ENCODE results near the gene SIK2. TPM values are rescaled to one million over a fixed set of nuclear protein-coding genes. Genes with fewer than 3 reads are reported as not detected.
"Not testable (repeated sequence)": the region's sequence is repeated elsewhere in the genome, so short reads cannot be mapped to it uniquely, and the experiment has no call there.

Gene SIK2
- total RNA-seq, 1 donor from 2014 or later = 8.2 TPM

GRCh38 chr11:111707039-111707690, 104.9 kb downstream of the SIK2 start:
- Histone ChIP-seq H3K27me3 (no peaks in the 10 kb centered on the region), H3K27ac (peak overlapping the region in 1 of 2 donors; percentile 18), H3K4me3 (no peak overlapping the region), H3K36me3 (peaks cover 12 to 51% of the 10 kb centered on the region in 2 donors), H3K9me3 (no peaks in the 10 kb centered on the region), H3K4me1 (no peaks in the 10 kb centered on the region)
- DNase-seq (ENCODE audit: low spot score in 2 of 2) = no peak
- intact Hi-C loops (cut with DNase I) = loop anchor here (10.0 kb wide), 1 partner anchor 612 kb away; no protein-coding TSS in a partner anchor
- TF ChIP-seq, protein P1, sequence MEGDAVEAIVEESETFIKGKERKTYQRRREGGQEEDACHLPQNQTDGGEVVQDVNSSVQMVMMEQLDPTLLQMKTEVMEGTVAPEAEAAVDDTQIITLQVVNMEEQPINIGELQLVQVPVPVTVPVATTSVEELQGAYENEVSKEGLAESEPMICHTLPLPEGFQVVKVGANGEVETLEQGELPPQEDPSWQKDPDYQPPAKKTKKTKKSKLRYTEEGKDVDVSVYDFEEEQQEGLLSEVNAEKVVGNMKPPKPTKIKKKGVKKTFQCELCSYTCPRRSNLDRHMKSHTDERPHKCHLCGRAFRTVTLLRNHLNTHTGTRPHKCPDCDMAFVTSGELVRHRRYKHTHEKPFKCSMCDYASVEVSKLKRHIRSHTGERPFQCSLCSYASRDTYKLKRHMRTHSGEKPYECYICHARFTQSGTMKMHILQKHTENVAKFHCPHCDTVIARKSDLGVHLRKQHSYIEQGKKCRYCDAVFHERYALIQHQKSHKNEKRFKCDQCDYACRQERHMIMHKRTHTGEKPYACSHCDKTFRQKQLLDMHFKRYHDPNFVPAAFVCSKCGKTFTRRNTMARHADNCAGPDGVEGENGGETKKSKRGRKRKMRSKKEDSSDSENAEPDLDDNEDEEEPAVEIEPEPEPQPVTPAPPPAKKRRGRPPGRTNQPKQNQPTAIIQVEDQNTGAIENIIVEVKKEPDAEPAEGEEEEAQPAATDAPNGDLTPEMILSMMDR (IDR thresholded peaks at IDR 0.05) = no peak

DNA sequence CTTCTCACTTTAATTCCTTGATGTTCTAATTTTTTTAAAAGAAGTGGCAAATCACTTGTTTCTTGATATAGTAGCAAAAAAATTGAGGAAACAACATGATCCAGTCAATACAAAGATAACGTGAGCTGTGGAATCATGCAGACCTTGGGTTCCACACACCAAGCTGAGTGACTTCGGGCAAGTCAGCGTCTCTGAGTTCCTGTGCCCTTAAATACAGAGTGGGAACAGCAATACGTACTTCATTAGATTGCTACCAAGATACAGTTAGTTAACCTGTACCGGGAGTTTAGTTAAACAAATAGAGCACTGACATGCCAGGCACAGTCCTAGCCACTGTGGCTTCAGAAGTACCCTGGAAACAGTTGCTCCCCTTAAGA, 105.4 kb downstream of the SIK2 start:
- intact Hi-C loops (cut with DNase I) = loop anchor here (10.0 kb wide), 1 partner anchor 613 kb away; no protein-coding TSS in a partner anchor

DNA sequence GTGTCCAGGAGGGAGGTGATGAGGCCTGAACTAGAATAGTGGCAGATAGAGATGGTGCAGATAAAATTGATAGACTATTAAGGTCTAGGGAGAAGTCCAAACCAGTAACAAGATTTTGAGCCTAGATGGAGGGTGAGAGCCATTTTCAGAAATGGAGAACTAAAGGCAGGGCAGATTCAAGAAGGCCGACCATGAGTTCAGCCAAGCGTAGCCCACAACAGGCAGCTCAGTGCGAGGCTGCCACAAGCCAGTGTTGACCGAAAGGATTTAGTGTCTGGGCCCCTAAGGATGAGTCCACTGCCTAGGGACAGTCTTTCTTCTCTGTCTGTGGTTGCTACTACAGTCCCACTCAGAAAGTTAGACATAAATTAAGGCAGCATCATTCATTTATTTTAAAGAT, 112.3 kb downstream of the SIK2 start:
- TF ChIP-seq, protein P1 (IDR thresholded peaks at IDR 0.05) = no peak
- DNase-seq (ENCODE audit: low spot score in 2 of 2) = no peak
- H3K9me3 ChIP-seq = no peaks in the 10 kb centered on the region
- H3K36me3 ChIP-seq = peaks cover 13 to 23% of the 10 kb centered on the region in 2 donors
- intact Hi-C loops (cut with DNase I) = loop anchor here (10.0 kb wide), 1 partner anchor 50 kb away; the partner anchor contains the start of gene PPP2R1B
- H3K4me1 ChIP-seq = peaks cover 4 to 10% of the 10 kb centered on the region in 2 donors
- H3K27ac ChIP-seq = no peak overlapping the region
- H3K27me3 ChIP-seq = no peaks in the 10 kb centered on the region
- H3K4me3 ChIP-seq = no peak overlapping the region

More for the DNA sequence above, 105.4 kb downstream of the SIK2 start:
- Histone ChIP-seq H3K36me3 (peaks cover 18 to 52% of the 10 kb centered on the region in 2 donors), H3K4me3 (no peak overlapping the region), H3K27ac (no peak overlapping the region), H3K9me3 (no peaks in the 10 kb centered on the region), H3K4me1 (no peaks in the 10 kb centered on the region), H3K27me3 (no peaks in the 10 kb centered on the region)
- TF ChIP-seq, protein P1 (IDR thresholded peaks at IDR 0.05) = no peak
- no peak for DNase-seq (ENCODE audit: low spot score in 2 of 2)

GRCh38 chr11:111715142-111715816, 113.0 kb downstream of the SIK2 start:
- Histone ChIP-seq H3K4me3 (no peak overlapping the region), H3K9me3 (no peaks in the 10 kb centered on the region), H3K27ac (no peak overlapping the region), H3K27me3 (no peaks in the 10 kb centered on the region), H3K36me3 (peaks cover 20 to 30% of the 10 kb centered on the region in 2 donors), H3K4me1 (peaks cover 4 to 10% of the 10 kb centered on the region in 2 donors)
- intact Hi-C loops (cut with DNase I) = loop anchor here (5.0 to 10.0 kb wide), 2 partner anchors 50 to 113 kb away; partner anchors contain the start of genes PPP2R1B and SIK2
- TF ChIP-seq, protein P1 (IDR thresholded peaks at IDR 0.05) = no peak
- DNase-seq (ENCODE audit: low spot score in 2 of 2) = no peak

DNA sequence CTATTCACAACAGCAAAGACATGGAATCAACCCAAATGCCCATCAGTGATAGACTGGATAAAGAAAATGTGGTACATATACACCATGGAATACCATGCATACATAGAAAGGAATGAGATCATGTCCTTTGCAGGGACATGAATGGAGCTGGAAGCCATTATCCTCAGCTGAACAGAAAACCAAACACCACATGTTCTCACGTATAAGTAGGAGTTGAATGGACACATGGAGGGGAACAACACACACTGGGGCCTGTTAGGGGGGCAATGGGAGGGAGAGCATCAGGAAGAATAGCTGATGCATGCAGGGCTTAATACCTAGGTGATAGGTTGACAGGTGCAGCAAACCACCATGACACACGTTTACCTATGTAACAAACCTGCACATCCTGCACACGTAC, 115.4 kb downstream of the SIK2 start:
- H3K4me1 ChIP-seq; DNase-seq (ENCODE audit: low spot score in 2 of 2); H3K9me3 ChIP-seq; H3K27me3 ChIP-seq; H3K27ac ChIP-seq; H3K4me3 ChIP-seq: not testable (repeated sequence)
- peaks cover 28 to 39% of the 10 kb centered on the region in 2 donors for H3K36me3 ChIP-seq
- intact Hi-C loops (cut with DNase I) = loop anchor here (5.0 to 10.0 kb wide), 2 partner anchors 47 to 115 kb away; partner anchors contain the start of genes PPP2R1B and SIK2

- DNase-seq (ENCODE audit: low spot score in 2 of 2) = peak in 1 of 2 donors; percentile 75
- Histone ChIP-seq H3K9me3 (no peaks in the 10 kb centered on the region), H3K27me3 (no peaks in the 10 kb centered on the region), H3K4me3 (peak overlapping the region in 1 of 2 donors; percentile 10), H3K27ac (peak overlapping the region; percentile 54 to 61), H3K36me3 (peaks cover 29 to 43% of the 10 kb centered on the region in 2 donors), H3K4me1 (peaks cover 4 to 10% of the 10 kb centered on the region in 2 donors)
- TF ChIP-seq, protein P1 (IDR thresholded peaks at IDR 0.05) = no peak
- intact Hi-C loops (cut with DNase I) = loop anchor here (5.0 to 10.0 kb wide), 2 partner anchors 46 to 116 kb away; partner anchors contain the start of genes PPP2R1B and SIK2
Measured at GRCh38 chr11:111718436-111718835, 116.2 kb downstream of the SIK2 start.

Measured in ascending aorta (tissue), 2 donors.